Measurements from ENCODE around the gene MICA. TPM values are rescaled to one million over a fixed set of nuclear protein-coding genes. Genes with fewer than 3 reads are reported as not detected.
"Not testable (repeated sequence)": the region's sequence is repeated elsewhere in the genome, so short reads cannot be mapped to it uniquely, and the experiment has no call there.

MICA gene
- total RNA-seq, 4 donors from 2014 or later: 0.17 to 7.8 (median 5.0) TPM

GRCh38 chr6:31450751-31451150 is 47.4 kb downstream of the MICA start:
- ATAC-seq (no peak), DNase-seq (no peak)
- Histone ChIP-seq H3K9me3 (no peaks in the 10 kb centered on the region), H3K27ac (no peak overlapping the region), H3K4me3 (no peak overlapping the region), H3K27me3 (peaks cover 0 to 5% (median 0%) of the 10 kb centered on the region in 3 donors), H3K36me3 (no peaks in the 10 kb centered on the region), H3K4me1 (no peaks in the 10 kb centered on the region)
- in situ Hi-C loops (cut with MboI; ENCODE audit: low sequenced_read_pairs in 4 of 4) (no loop called here), intact Hi-C loops (cut with DNase I; ENCODE audit: low total_unique reads) (no loop called here)
- no peak for TF ChIP-seq CTCF (IDR thresholded peaks at IDR 0.05 in 4 of 5, conservative IDR thresholded peaks at IDR 0.05 in 1 of 5)

GRCh38 chr6:31452859-31453258 is 49.5 kb downstream of the MICA start:
- no peak overlapping the region for H3K4me3 ChIP-seq
- in situ Hi-C loops (cut with MboI; ENCODE audit: low sequenced_read_pairs in 4 of 4): no loop called here

GRCh38 chr6:31453259-31453658 is 49.9 kb downstream of the MICA start:
- in situ Hi-C loops (cut with MboI; ENCODE audit: low sequenced_read_pairs in 4 of 4) (no loop called here), intact Hi-C loops (cut with DNase I; ENCODE audit: low total_unique reads) (no loop called here)
- no peak overlapping the region for H3K27ac ChIP-seq
- no peaks in the 10 kb centered on the region for H3K36me3 ChIP-seq
- peaks cover 0 to 5% (median 0%) of the 10 kb centered on the region in 3 donors for H3K27me3 ChIP-seq
- DNase-seq (no peak), ATAC-seq (no peak)
- TF ChIP-seq POLR2A (IDR thresholded peaks at IDR 0.05) (no peak), CTCF (IDR thresholded peaks at IDR 0.05 in 4 of 5, conservative IDR thresholded peaks at IDR 0.05 in 1 of 5) (no peak)
- no peaks in the 10 kb centered on the region for H3K4me1 ChIP-seq
- no peaks in the 10 kb centered on the region for H3K9me3 ChIP-seq
- H3K4me3 ChIP-seq: no peak overlapping the region

More at GRCh38 chr6:31452859-31453258, 49.5 kb downstream of the MICA start:
- H3K36me3 ChIP-seq: no peaks in the 10 kb centered on the region
- ATAC-seq (no peak), DNase-seq (no peak)
- no peaks in the 10 kb centered on the region for H3K9me3 ChIP-seq
- H3K27ac ChIP-seq: no peak overlapping the region
- no peak for TF ChIP-seq CTCF (IDR thresholded peaks at IDR 0.05 in 4 of 5, conservative IDR thresholded peaks at IDR 0.05 in 1 of 5)
- no peak for TF ChIP-seq POLR2A (IDR thresholded peaks at IDR 0.05)
- H3K4me1 ChIP-seq: no peaks in the 10 kb centered on the region
- intact Hi-C loops (cut with DNase I; ENCODE audit: low total_unique reads): no loop called here
- H3K27me3 ChIP-seq: peaks cover 0 to 5% (median 0%) of the 10 kb centered on the region in 3 donors

GRCh38 chr6:31459864-31460263 is 56.5 kb downstream of the MICA start:
- intact Hi-C loops (cut with DNase I; ENCODE audit: low total_unique reads); H3K36me3 ChIP-seq; ATAC-seq; DNase-seq; H3K27ac ChIP-seq; H3K9me3 ChIP-seq; H3K4me1 ChIP-seq; in situ Hi-C loops (cut with MboI; ENCODE audit: low sequenced_read_pairs in 4 of 4); H3K4me3 ChIP-seq; H3K27me3 ChIP-seq: not testable (repeated sequence)

- ATAC-seq (no peak), DNase-seq (no peak)
- Histone ChIP-seq H3K4me1 (peaks cover 3% of the 10 kb centered on the region in 2 donors), H3K4me3 (no peak overlapping the region), H3K9me3 (no peaks in the 10 kb centered on the region), H3K27ac (no peak overlapping the region), H3K27me3 (no peaks in the 10 kb centered on the region), H3K36me3 (no peaks in the 10 kb centered on the region)
- intact Hi-C loops (cut with DNase I; ENCODE audit: low total_unique reads) (no loop called here), in situ Hi-C loops (cut with MboI; ENCODE audit: low sequenced_read_pairs in 4 of 4) (no loop called here)
- TF ChIP-seq CTCF (IDR thresholded peaks at IDR 0.05 in 4 of 5, conservative IDR thresholded peaks at IDR 0.05 in 1 of 5) (no peak), POLR2A (IDR thresholded peaks at IDR 0.05) (no peak)
Observed at GRCh38 chr6:31460361-31461025, 57.1 kb downstream of the MICA start.

Data from gastrocnemius medialis (tissue), 4 donors.